ENCODE data around the gene TSPAN8. TPM values are rescaled to one million over a fixed set of nuclear protein-coding genes. Genes with fewer than 3 reads are reported as not detected.

TSPAN8 gene
- total and polyA plus RNA-seq, 9 of the 15 experiments (the other 6 are each of a cell fraction or from before 2014, with no cell fraction given) = 0.11 to 0.55 (median 0.25) TPM; not detected in 2

- Histone ChIP-seq H3K9me1 (ENCODE audit: control insufficient read depth, insufficient read depth, low read length) (no peaks in the 10 kb centered on the region), H3K27ac (ENCODE audit: extremely low read depth, low read depth, low read length) (no peak overlapping the region), H2AFZ (ENCODE audit: low read depth, low read length) (no peak overlapping the region), H3K79me2 (ENCODE audit: control insufficient read depth, insufficient read depth, low read length) (no peaks in the 10 kb centered on the region), H3K36me3 (ENCODE audit: control insufficient read depth, insufficient read depth, low read length) (no peaks in the 10 kb centered on the region), H3K9me3 (replicated peaks; ENCODE audit: control insufficient read depth, insufficient read depth, low read depth, low read length) (no peaks in the 10 kb centered on the region; the same call in 1 of the 2 replicates), H3K27me3 (ENCODE audit: control insufficient read depth in 2 of 2, insufficient read depth in 2 of 2, low read length in 2 of 2) (no peaks in the 10 kb centered on the region), H3K4me3 (no peak overlapping the region), H3K9ac (ENCODE audit: insufficient read depth in 1 of 2, low read depth in 2 of 2, low read length in 2 of 2) (no peak overlapping the region), H4K20me1 (replicated peaks; ENCODE audit: control insufficient read depth, insufficient read depth, low read length) (no peaks in the 10 kb centered on the region), H3K4me2 (ENCODE audit: insufficient read depth, low read length) (no peak overlapping the region), H3K4me1 (replicated peaks in 1 of 2; ENCODE audit: control insufficient read depth in 2 of 2, insufficient read depth in 2 of 2, low read length in 2 of 2) (peaks cover 2 to 12% of the 10 kb centered on the region in 2 experiments; a peak in 2 of 5 replicates)
- intact Hi-C loops (cut with micrococcal nuclease) (no loop called here), in situ Hi-C loops (cut with MboI) (no loop called here)
- TF ChIP-seq NCOR1 (IDR thresholded peaks at IDR 0.05) (no peak), TSHZ1 (CRISPR knock-in tag; IDR thresholded peaks at IDR 0.05) (no peak)
- DNase-seq (ENCODE audit: extremely low read depth in 1 of 4, low spot score in 3 of 4) (no peak), FAIRE-seq (no peak), ATAC-seq (no peak)
- no TSS peak for BruUV-seq (replicated peaks)
- ChIA-PET POLR2A (no interaction called here), CTCF (ENCODE audit: low intra/inter-chr PET ratio) (no interaction called here)
Measured at GRCh38 chr12:71169286-71169685, 11.5 kb upstream of the TSPAN8 start.
